ENCODE results near the gene CLDN1. TPM values are rescaled to one million over a fixed set of nuclear protein-coding genes. Genes with fewer than 3 reads are reported as not detected.
A peak's percentile ranks its signal among the peaks of the same experiment; 100 is the strongest.

The CLDN1 gene
- polyA plus RNA-seq (ENCODE audit: insufficient read length in 4 of 4) = 10 to 100 TPM; 58.3 to 85.0 (median 76.6) TPM

GRCh38 chr3:190321789-190322603 is at the start of gene CLDN1:
Gene CLDN1, minus strand, starts transcription at chr3:190322446. Its CDS starts 240 bp downstream, at chr3:190322206.
- peak; percentile 70 to 80 (median 76) for DNase-seq (ENCODE audit: low read depth in 4 of 4, low spot score in 3 of 4)

- no peak for DNase-seq (ENCODE audit: low read depth in 4 of 4, low spot score in 3 of 4)
These were observed 48.9 kb upstream of the CLDN1 start for GRCh38 chr3:190371152-190371551.

- no peak for DNase-seq (ENCODE audit: low read depth in 4 of 4, low spot score in 3 of 4)
These were observed 48.1 kb upstream of the CLDN1 start for GRCh38 chr3:190370369-190370768.

GRCh38 chr3:190369668-190370295 is 47.5 kb upstream of the CLDN1 start:
- no peak for DNase-seq (ENCODE audit: low read depth in 4 of 4, low spot score in 3 of 4)

GRCh38 chr3:190368881-190369280 is 46.6 kb upstream of the CLDN1 start:
- DNase-seq (ENCODE audit: low read depth in 4 of 4, low spot score in 3 of 4) = no peak

GRCh38 chr3:190366133-190366532 is 43.9 kb upstream of the CLDN1 start:
- no peak for DNase-seq (ENCODE audit: low read depth in 4 of 4, low spot score in 3 of 4)

GRCh38 chr3:190362258-190362657 is 40.0 kb upstream of the CLDN1 start:
- DNase-seq (ENCODE audit: low read depth in 4 of 4, low spot score in 3 of 4) = no peak

GRCh38 chr3:190361791-190362190 is 39.5 kb upstream of the CLDN1 start:
- no peak for DNase-seq (ENCODE audit: low read depth in 4 of 4, low spot score in 3 of 4)

- DNase-seq (ENCODE audit: low read depth in 4 of 4, low spot score in 3 of 4) = no peak
These were observed 38.0 kb upstream of the CLDN1 start for GRCh38 chr3:190360228-190360627.

- DNase-seq (ENCODE audit: low read depth in 4 of 4, low spot score in 3 of 4) = no peak
These were observed 37.6 kb upstream of the CLDN1 start for GRCh38 chr3:190359813-190360212.

GRCh38 chr3:190357468-190357867 is 35.2 kb upstream of the CLDN1 start:
- DNase-seq (ENCODE audit: low read depth in 4 of 4, low spot score in 3 of 4) = no peak

GRCh38 chr3:190356246-190356645 is 34.0 kb upstream of the CLDN1 start:
- no peak for DNase-seq (ENCODE audit: low read depth in 4 of 4, low spot score in 3 of 4)

- no peak for DNase-seq (ENCODE audit: low read depth in 4 of 4, low spot score in 3 of 4)
These were observed 30.7 kb upstream of the CLDN1 start for GRCh38 chr3:190352861-190353457.

GRCh38 chr3:190346541-190346940 is 24.3 kb upstream of the CLDN1 start:
- no peak for DNase-seq (ENCODE audit: low read depth in 4 of 4, low spot score in 3 of 4)

GRCh38 chr3:190345878-190346277 is 23.6 kb upstream of the CLDN1 start:
- no peak for DNase-seq (ENCODE audit: low read depth in 4 of 4, low spot score in 3 of 4)

GRCh38 chr3:190345027-190345821 is 23.0 kb upstream of the CLDN1 start:
- DNase-seq (ENCODE audit: low read depth in 4 of 4, low spot score in 3 of 4) = no peak

- DNase-seq (ENCODE audit: low read depth in 4 of 4, low spot score in 3 of 4) = no peak
These were observed 17.8 kb upstream of the CLDN1 start for GRCh38 chr3:190340071-190340470.

- DNase-seq (ENCODE audit: low read depth in 4 of 4, low spot score in 3 of 4) = no peak
These were observed 16.9 kb upstream of the CLDN1 start for GRCh38 chr3:190339130-190339529.

- no peak for DNase-seq (ENCODE audit: low read depth in 4 of 4, low spot score in 3 of 4)
These were observed 16.5 kb upstream of the CLDN1 start for GRCh38 chr3:190338717-190339116.

GRCh38 chr3:190337301-190337700 is 15.1 kb upstream of the CLDN1 start:
- DNase-seq (ENCODE audit: low read depth in 4 of 4, low spot score in 3 of 4) = no peak

Data from right renal pelvis (tissue), 4 donors.